GM18502 (cell line): ENCODE results near the gene CD300LF.
A peak's percentile ranks its signal among the peaks of the same experiment; 100 is the strongest.

Experiments
- ATAC-seq: cut with Tn5 transposase; IDR thresholded peaks from one replicate; pipeline ENCODE4 v1.9.1; 2021; ENCODE audit warnings: mild to moderate bottlenecking; ENCODE audit not compliant: unreplicated experiment, poor library complexity

CD300LF gene

GRCh38 chr17:74746922-74747321, 34.2 kb upstream of the CD300LF start:
- no peak for ATAC-seq

GRCh38 chr17:74746376-74746775, 33.7 kb upstream of the CD300LF start:
- no peak for ATAC-seq

- ATAC-seq, result no peak
Observed at GRCh38 chr17:74745548-74746177, 32.9 kb upstream of the CD300LF start.

- ATAC-seq, result no peak
Observed at GRCh38 chr17:74744714-74745547, 32.2 kb upstream of the CD300LF start.

GRCh38 chr17:74744349-74744713, 31.6 kb upstream of the CD300LF start:
- ATAC-seq, result no peak

- ATAC-seq, result no peak
Observed at GRCh38 chr17:74743755-74744154, 31.0 kb upstream of the CD300LF start.

GRCh38 chr17:74742978-74743545, 30.3 kb upstream of the CD300LF start:
- no peak for ATAC-seq

GRCh38 chr17:74742153-74742515, 29.4 kb upstream of the CD300LF start:
- peak; percentile 50 for ATAC-seq

- ATAC-seq, result no peak
Observed at GRCh38 chr17:74740641-74741387, 28.1 kb upstream of the CD300LF start.

- no peak for ATAC-seq
Observed at GRCh38 chr17:74740173-74740572, 27.4 kb upstream of the CD300LF start.

- ATAC-seq, result no peak
Observed at GRCh38 chr17:74739227-74739831, 26.6 kb upstream of the CD300LF start.

- ATAC-seq, result peak; percentile 43
Observed at GRCh38 chr17:74738051-74738996, 25.6 kb upstream of the CD300LF start.

GRCh38 chr17:74737299-74738050, 24.8 kb upstream of the CD300LF start:
- no peak for ATAC-seq

GRCh38 chr17:74736513-74737298, 24.0 kb upstream of the CD300LF start, which contains the start of gene RAB37:
TSS of gene RAB37 (plus strand) at chr17:74737256. CDS start at chr17:74737273, 17 bp downstream.
- ATAC-seq, result peak; percentile 38

- ATAC-seq, result no peak
Observed at GRCh38 chr17:74734256-74734655, 21.5 kb upstream of the CD300LF start.

- ATAC-seq, result no peak
Observed at GRCh38 chr17:74733365-74734122, 20.8 kb upstream of the CD300LF start.
